Testis (tissue), 2 donors: ENCODE results near the gene PPARG.

Source experiments
- POLR2A ChIP-seq: fragments of 450-650 bp; IDR thresholded peaks from one replicate; pipeline ENCODE4 v1.6.1; 2017; ENCODE audit warnings: antibody characterized with exemption, mild to moderate bottlenecking, moderate library complexity
- TF ChIP-seq, protein P1 (sequence below), 3 experiments: fragments of 450-650 bp in 2 of 3; fragments of 200-600 bp in 1 of 3; sonication (generic) in 1 of 3; IDR thresholded peaks; one replicate each; pipeline ENCODE4 v1.5.1; 2016 to 2019; ENCODE audit warnings: antibody characterized with exemption in 3 of 3, mild to moderate bottlenecking in 2 of 3, moderate library complexity in 1 of 3

DNA sequence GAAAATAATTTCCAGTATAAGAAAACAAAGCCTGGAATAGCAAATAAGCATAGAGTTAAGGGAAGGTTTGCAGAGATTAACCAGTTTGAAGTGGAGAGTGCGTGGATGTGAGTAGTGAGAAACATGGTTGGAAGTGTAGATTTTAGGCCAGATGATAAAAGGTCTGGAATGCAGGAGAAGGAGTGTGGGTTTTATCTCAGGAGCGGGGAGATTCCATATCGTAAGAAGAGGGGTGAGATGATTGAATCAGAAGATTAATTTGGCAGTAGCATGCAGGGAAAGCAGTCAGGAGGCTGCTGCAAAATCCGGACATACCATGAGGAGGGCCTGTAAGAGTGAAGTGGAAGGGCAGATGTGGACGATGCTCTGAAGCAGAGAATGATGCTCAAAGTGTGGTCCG lies 13.7 kb downstream of the PPARG start:
- TF ChIP-seq, protein P1, sequence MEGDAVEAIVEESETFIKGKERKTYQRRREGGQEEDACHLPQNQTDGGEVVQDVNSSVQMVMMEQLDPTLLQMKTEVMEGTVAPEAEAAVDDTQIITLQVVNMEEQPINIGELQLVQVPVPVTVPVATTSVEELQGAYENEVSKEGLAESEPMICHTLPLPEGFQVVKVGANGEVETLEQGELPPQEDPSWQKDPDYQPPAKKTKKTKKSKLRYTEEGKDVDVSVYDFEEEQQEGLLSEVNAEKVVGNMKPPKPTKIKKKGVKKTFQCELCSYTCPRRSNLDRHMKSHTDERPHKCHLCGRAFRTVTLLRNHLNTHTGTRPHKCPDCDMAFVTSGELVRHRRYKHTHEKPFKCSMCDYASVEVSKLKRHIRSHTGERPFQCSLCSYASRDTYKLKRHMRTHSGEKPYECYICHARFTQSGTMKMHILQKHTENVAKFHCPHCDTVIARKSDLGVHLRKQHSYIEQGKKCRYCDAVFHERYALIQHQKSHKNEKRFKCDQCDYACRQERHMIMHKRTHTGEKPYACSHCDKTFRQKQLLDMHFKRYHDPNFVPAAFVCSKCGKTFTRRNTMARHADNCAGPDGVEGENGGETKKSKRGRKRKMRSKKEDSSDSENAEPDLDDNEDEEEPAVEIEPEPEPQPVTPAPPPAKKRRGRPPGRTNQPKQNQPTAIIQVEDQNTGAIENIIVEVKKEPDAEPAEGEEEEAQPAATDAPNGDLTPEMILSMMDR (IDR thresholded peaks at IDR 0.05), result no peak
- TF ChIP-seq POLR2A, result no peak
